A549 (cell line): ENCODE results near the gene SDHAF2. TPM values are rescaled to one million over a fixed set of nuclear protein-coding genes. Genes with fewer than 3 reads are reported as not detected.
A peak's percentile ranks its signal among the peaks of the same experiment; 100 is the strongest.

Experiments used
- ATAC-seq, 2 experiments: fragments of 200-7000 bp in 1 of 2; fragments of >200 bp in 1 of 2; cut with Nextera tagmentation in 1 of 2; cut with Tn5 transposase in 1 of 2; 3 replicates each; pipeline versions ENCODE4 v1.8.0 to v1.9.1; 2018 to 2020; ENCODE audit warnings: mild to moderate bottlenecking in 1 of 2, moderate library complexity in 1 of 2
- CTCF ChIA-PET: fragments of 300-600 bp; sonication (Branson Sonifier 250); formaldehyde crosslinking; extraction: SDS; loops from one replicate; lab custom pipeline; 2021; ENCODE audit warnings: antibody characterized with exemption, inconsistent platforms; lab: Yijun Ruan, JAX
- POLR2A ChIA-PET: fragments of 350-600 bp; formaldehyde crosslinking; extraction: SDS; loops from one replicate; lab custom pipeline; 2021; ENCODE audit warnings: antibody characterized with exemption, inconsistent platforms; lab: Yijun Ruan, JAX
- DNase-seq, 2 experiments: peaks; one replicate each; pipeline versions ENCODE4 v3.0.0 to v3.0.0-alpha.2; 2011 to 2016; ENCODE audit warnings: low read depth in 1 of 2, low spot score in 1 of 2
- FAIRE-seq: peaks from 2 replicates; lab custom pipeline; 2011; peaks lifted over from hg19 to GRCh38; lab: Jason Lieb, UNC
- H3K27ac ChIP-seq, 2 experiments: fragments of >200 bp; sonication (Bioruptor Twin); formaldehyde crosslinking; 3 replicates each; pipeline ENCODE4 v1.5.1; 2016 to 2017
- H3K4me1 ChIP-seq: fragments of >200 bp; sonication (Bioruptor Twin); formaldehyde crosslinking; 3 replicates; pipeline ENCODE4 v1.6.1; 2016
- H3K4me2 ChIP-seq: fragments of >200 bp; sonication (Bioruptor Twin); formaldehyde crosslinking; 3 replicates; pipeline ENCODE4 v1.6.1; 2016
- H3K4me3 ChIP-seq: fragments of >200 bp; sonication (Bioruptor Twin); formaldehyde crosslinking; 3 replicates; pipeline ENCODE4 v1.5.1; 2016
- H3K9me3 ChIP-seq: fragments of >200 bp; sonication (Bioruptor Twin); formaldehyde crosslinking; 3 replicates; pipeline ENCODE4 v1.6.1; 2016
- CHD4 ChIP-seq: fragments of 200-600 bp; sonication (generic); IDR thresholded peaks from 2 replicates; pipeline ENCODE4 v1.6.1; 2016; ENCODE audit warnings: antibody characterized with exemption, mild to moderate bottlenecking, borderline replicate concordance
- EHMT2 ChIP-seq: fragments of 200-600 bp; sonication (generic); IDR thresholded peaks from 2 replicates; pipeline ENCODE4 v1.6.1; 2016; ENCODE audit warnings: antibody characterized with exemption, low read depth, mild to moderate bottlenecking, moderate library complexity
- EP300 ChIP-seq, 2 experiments: fragments of >200 bp; sonication (Bioruptor Twin); formaldehyde crosslinking; IDR thresholded peaks; 2 replicates in 1 of 2; 3 replicates in 1 of 2; pipeline ENCODE4 v1.6.1; 2016 to 2017
- ESRRA ChIP-seq: fragments of 150-350 bp; IDR thresholded peaks from 2 replicates; pipeline ENCODE4 v1.6.1; 2014; ENCODE audit warnings: mild to moderate bottlenecking, low read length, borderline replicate concordance
- FOSL2 ChIP-seq, 2 experiments: fragments of 450-650 bp in 1 of 2; fragments of >200 bp in 1 of 2; sonication (Bioruptor Twin) in 1 of 2; formaldehyde crosslinking; IDR thresholded peaks; 2 replicates each; pipeline versions ENCODE4 v1.5.0 to v1.6.1; 2016 to 2020; ENCODE audit warnings: mild to moderate bottlenecking in 1 of 2, moderate library complexity in 1 of 2
- HOXA7 ChIP-seq: fragments of 250-450 bp; sonication (Bioruptor Pico); IDR thresholded peaks from 2 replicates; pipeline ENCODE4 v1.5.0; 2020; ENCODE audit warnings: mild to moderate bottlenecking, moderate library complexity
- HOXB13 ChIP-seq: fragments of 250-450 bp; sonication (Bioruptor Pico); IDR thresholded peaks from 2 replicates; pipeline ENCODE4 v1.5.0; 2020; ENCODE audit warnings: low read depth, mild to moderate bottlenecking, moderate library complexity
- JUNB ChIP-seq: fragments of >200 bp; sonication (Bioruptor Twin); formaldehyde crosslinking; IDR thresholded peaks from 2 replicates; pipeline ENCODE4 v1.6.1; 2016
- KDM5A ChIP-seq: fragments of 200-600 bp; sonication (generic); IDR thresholded peaks from 2 replicates; pipeline ENCODE4 v1.6.1; 2016; ENCODE audit warnings: antibody characterized with exemption, mild to moderate bottlenecking
- MAFK ChIP-seq: fragments of 450-650 bp; IDR thresholded peaks from 2 replicates; pipeline ENCODE4 v1.6.1; 2014; ENCODE audit not compliant: partially characterized antibody
- MAZ ChIP-seq: fragments of 150-350 bp; IDR thresholded peaks from 2 replicates; pipeline ENCODE4 v1.6.1; 2014; ENCODE audit warnings: antibody characterized with exemption, low read depth, low read length, borderline replicate concordance
- RAD21 ChIP-seq, 2 experiments: fragments of >200 bp in 1 of 2; sonication (Bioruptor Twin) in 1 of 2; formaldehyde crosslinking in 1 of 2; IDR thresholded peaks in 1 of 2; conservative IDR thresholded peaks in 1 of 2; 2 replicates in 1 of 2; 3 replicates in 1 of 2; pipeline ENCODE4 v1.6.1; 2012 to 2018; ENCODE audit warnings: inconsistent platforms in 1 of 2
- RARB ChIP-seq: fragments of 250-450 bp; sonication (Bioruptor Pico); IDR thresholded peaks from 2 replicates; pipeline ENCODE4 v1.8.0; 2021; ENCODE audit warnings: mild to moderate bottlenecking, moderate library complexity
- RCOR1 ChIP-seq: fragments of 150-350 bp; IDR thresholded peaks from 2 replicates; pipeline ENCODE4 v1.6.1; 2014; ENCODE audit warnings: antibody characterized with exemption, low read length, low read depth
- SMC3 ChIP-seq: fragments of >200 bp; sonication (Bioruptor Twin); formaldehyde crosslinking; IDR thresholded peaks from 3 replicates; pipeline ENCODE4 v1.6.1; 2018; ENCODE audit warnings: inconsistent platforms
- ZC3H11A ChIP-seq: fragments of 450-650 bp; IDR thresholded peaks from 2 replicates; pipeline ENCODE4 v1.6.1; 2014; ENCODE audit warnings: antibody characterized with exemption, mild to moderate bottlenecking
- WGBS: methylation state at CpG from one replicate; pipeline ENCODE4 v1.1.6; 2017; ENCODE audit errors: missing lambda C conversion rate; 5-methylcytosine and 5-hydroxymethylcytosine counted together
- polyA plus RNA-seq, 4 experiments: library from polyadenylated mRNA; depleted of rRNA in 3 of 4; stranded (reverse); fragments of >200 nt; fragmentation: RNase III in 1 of 4; extraction: RNeasy Plus Mini Kit Qiagen cat#74134 plus additional on column Dnase treatment in 1 of 4; gene quantifications; 2 replicates in 3 of 4; 3 replicates in 1 of 4; pipeline ENCODE4 v1.2.3, GENCODE V29; 2011 to 2017
- TF ChIP-seq, protein P1 (sequence below): fragments of >200 bp; sonication (Bioruptor Twin); formaldehyde crosslinking; IDR thresholded peaks from 3 replicates; pipeline ENCODE4 v1.5.1; 2016
- TF ChIP-seq, protein P2 (sequence below): IDR thresholded peaks from 2 replicates; pipeline ENCODE4 v1.6.1; 2012
- TF ChIP-seq, protein P3 (sequence below): fragments of 250-450 bp; sonication (Bioruptor Pico); IDR thresholded peaks from 2 replicates; pipeline ENCODE4 v1.5.0; 2021; ENCODE audit warnings: mild to moderate bottlenecking, moderate library complexity, borderline replicate concordance
- TF ChIP-seq, protein P4 (sequence below): IDR thresholded peaks from 2 replicates; pipeline ENCODE4 v1.6.1; 2012; ENCODE audit warnings: low read depth, borderline replicate concordance

Gene SDHAF2
- polyA plus RNA-seq, 2 of the 4 experiments (the other 2 are of a cell fraction): 44.4 to 76.4 TPM

DNA sequence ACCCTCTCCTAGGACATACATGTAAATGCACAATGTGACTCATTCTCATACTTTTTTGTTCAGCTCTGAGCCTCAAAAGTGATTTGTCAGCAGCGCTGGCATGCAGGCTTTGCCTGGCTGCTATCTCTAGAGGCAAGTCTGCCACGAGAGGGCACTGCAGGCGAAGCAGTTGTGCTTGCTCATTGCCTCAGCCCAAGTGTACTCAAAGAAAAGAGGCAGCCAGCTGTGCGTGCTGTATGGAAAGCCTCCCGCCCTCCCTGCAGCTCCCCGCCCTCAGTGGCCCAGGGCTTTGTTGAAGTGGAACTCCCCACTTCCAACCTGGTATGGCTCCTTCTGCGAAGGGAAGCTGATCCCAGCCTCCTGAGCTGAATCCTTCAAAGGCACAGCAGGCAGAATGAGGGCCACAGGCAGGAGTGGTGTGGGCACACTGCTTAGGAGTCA is 16.3 kb downstream of the SDHAF2 start:
- FAIRE-seq (no peak), ATAC-seq (peak; percentile 98 to 99), DNase-seq (peak; percentile 90)
- Histone ChIP-seq H3K4me1 (peaks cover 12% of the 10 kb centered on the region), H3K4me3 (no peak overlapping the region), H3K4me2 (peak overlapping the region; percentile 40), H3K27ac (peak overlapping the region; percentile 44 to 79; a peak in 5 of 6 replicates), H3K9me3 (no peaks in the 10 kb centered on the region)
- POLR2A ChIA-PET: interaction anchor here (0.6 to 3.3 kb wide), 6 partner anchors 11 to 63 kb away, joined by 3 to 21 read pairs (median 4); partner anchors contain the start of genes CPSF7, LRRC10B and SDHAF2
- CTCF ChIA-PET: interaction anchor here (0.6 to 10.4 kb wide), 56 partner anchors 11 to 602 kb away, joined by 3 to 164 read pairs (median 4); partner anchors contain the start of genes CPSF7, LRRC10B and SDHAF2
- TF ChIP-seq FOSL2 (IDR thresholded peaks at IDR 0.05): peak; percentile 24; the same call in 1 of the 2 replicates
- peak; percentile 59 for TF ChIP-seq FOSL2 (CRISPR knock-in tag; IDR thresholded peaks at IDR 0.05)
- peak; percentile 61 for TF ChIP-seq SMC3
- TF ChIP-seq, protein P1, sequence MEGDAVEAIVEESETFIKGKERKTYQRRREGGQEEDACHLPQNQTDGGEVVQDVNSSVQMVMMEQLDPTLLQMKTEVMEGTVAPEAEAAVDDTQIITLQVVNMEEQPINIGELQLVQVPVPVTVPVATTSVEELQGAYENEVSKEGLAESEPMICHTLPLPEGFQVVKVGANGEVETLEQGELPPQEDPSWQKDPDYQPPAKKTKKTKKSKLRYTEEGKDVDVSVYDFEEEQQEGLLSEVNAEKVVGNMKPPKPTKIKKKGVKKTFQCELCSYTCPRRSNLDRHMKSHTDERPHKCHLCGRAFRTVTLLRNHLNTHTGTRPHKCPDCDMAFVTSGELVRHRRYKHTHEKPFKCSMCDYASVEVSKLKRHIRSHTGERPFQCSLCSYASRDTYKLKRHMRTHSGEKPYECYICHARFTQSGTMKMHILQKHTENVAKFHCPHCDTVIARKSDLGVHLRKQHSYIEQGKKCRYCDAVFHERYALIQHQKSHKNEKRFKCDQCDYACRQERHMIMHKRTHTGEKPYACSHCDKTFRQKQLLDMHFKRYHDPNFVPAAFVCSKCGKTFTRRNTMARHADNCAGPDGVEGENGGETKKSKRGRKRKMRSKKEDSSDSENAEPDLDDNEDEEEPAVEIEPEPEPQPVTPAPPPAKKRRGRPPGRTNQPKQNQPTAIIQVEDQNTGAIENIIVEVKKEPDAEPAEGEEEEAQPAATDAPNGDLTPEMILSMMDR: peak; percentile 91
- no peak for TF ChIP-seq RARB (CRISPR knock-in tag)
- TF ChIP-seq ZC3H11A: no peak
- TF ChIP-seq RCOR1: no peak
- peak; percentile 71 to 77 for TF ChIP-seq RAD21 (conservative IDR thresholded peaks at IDR 0.05 in 1 of 2, IDR thresholded peaks at IDR 0.05 in 1 of 2)
- TF ChIP-seq, protein P2, sequence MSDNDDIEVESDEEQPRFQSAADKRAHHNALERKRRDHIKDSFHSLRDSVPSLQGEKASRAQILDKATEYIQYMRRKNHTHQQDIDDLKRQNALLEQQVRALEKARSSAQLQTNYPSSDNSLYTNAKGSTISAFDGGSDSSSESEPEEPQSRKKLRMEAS: peak; percentile 65; the same call in 1 of the 2 replicates
- peak; percentile 99 for TF ChIP-seq MAFK
- WGBS: 5% methylated on average over 6 of the region's 7 CpGs

DNA sequence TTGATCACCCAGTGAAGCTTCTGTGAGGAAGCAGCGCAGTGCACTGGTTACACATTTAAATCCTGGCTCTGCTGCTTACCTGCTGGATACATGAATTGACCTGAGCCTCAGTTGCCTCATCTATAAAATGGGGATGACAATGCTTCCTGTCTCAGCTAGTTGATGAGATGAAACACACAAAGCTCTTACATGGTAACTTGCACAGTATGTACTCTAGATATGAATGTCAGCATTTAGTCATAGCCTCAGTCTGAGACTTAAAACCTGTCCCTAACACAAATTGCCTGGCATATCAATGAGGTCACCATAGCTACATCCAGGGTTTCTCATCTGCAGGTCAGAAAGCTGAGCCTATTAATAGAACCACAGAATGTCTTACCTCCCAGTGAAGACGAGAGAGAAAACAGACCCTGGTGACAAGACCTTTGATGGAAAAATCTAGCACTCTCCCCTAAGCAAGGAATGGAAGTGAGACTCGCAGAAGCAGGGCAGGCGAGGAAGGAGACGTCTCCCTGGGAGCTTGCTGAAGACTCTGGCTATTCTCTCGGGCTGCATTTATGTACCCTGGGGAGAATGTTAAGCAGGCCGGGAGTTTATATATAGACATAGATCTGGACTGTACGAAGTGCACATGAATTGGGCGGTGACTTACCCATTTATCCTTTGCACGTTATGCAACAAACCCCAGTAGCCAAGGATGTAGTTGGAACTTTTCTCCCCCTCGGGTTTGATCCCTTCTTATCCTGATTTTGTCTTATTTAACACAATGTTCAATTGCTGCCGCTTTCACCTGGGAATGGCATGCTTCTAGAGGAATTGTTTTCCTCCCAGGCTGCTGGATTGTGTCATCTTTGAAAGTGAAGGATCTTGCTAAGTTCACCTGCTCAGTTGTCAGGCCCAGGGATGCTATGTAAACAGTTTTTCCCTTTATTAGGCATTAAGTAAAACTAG is 18.0 kb downstream of the SDHAF2 start:
- no peak overlapping the region for H3K4me3 ChIP-seq
- TF ChIP-seq RARB (CRISPR knock-in tag): no peak
- H3K4me1 ChIP-seq: peaks cover 12% of the 10 kb centered on the region
- H3K9me3 ChIP-seq: no peaks in the 10 kb centered on the region
- 80% methylated on average over 12 of the region's 12 CpGs for WGBS
- POLR2A ChIA-PET: interaction anchor here (2.1 to 3.3 kb wide), 2 partner anchors 10 to 18 kb away, joined by 6 to 21 read pairs; partner anchors contain the start of genes CPSF7 and SDHAF2
- DNase-seq (no peak), FAIRE-seq (no peak), ATAC-seq (no peak)
- no peak overlapping the region for H3K27ac ChIP-seq
- H3K4me2 ChIP-seq: no peak overlapping the region
- CTCF ChIA-PET: interaction anchor here (0.8 to 10.4 kb wide), 16 partner anchors 10 to 247 kb away, joined by 3 to 164 read pairs (median 18); partner anchors contain the start of genes CPSF7 and SDHAF2

DNA sequence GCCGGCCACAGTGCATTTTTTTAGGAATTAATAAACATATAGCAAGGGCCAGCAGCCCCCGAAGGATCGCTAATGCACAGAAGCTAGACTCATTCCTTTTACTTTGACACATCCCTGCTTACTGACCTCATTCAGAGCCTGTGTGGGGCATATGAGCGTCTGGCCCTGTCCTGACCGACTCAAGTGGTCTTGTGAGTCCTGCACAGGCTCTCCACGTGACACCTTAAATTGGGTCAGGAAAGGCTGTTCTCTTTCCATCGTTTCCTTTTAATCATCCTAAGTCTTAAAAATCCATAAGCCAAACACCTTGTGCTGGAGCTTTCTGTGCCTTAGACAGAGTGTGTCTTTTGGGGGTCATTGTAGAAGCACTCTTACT is 18.6 kb downstream of the SDHAF2 start:
- Histone ChIP-seq H3K27ac (no peak overlapping the region), H3K4me2 (no peak overlapping the region), H3K4me1 (peaks cover 12% of the 10 kb centered on the region), H3K4me3 (no peak overlapping the region), H3K9me3 (no peaks in the 10 kb centered on the region)
- ChIA-PET CTCF (interaction anchor here (3.0 to 10.4 kb wide), 7 partner anchors 9 to 189 kb away, joined by 17 to 164 read pairs (median 55); partner anchors contain the start of genes CPSF7 and SDHAF2), POLR2A (interaction anchor here (1.6 kb wide), 1 partner anchor 19 kb away, joined by 5 read pairs; the partner anchor contains the start of genes CPSF7 and SDHAF2)
- FAIRE-seq: no peak
- no peak for ATAC-seq
- no peak for DNase-seq
- 83% methylated on average over 7 of the region's 7 CpGs for WGBS
- no peak for TF ChIP-seq ESRRA
- TF ChIP-seq KDM5A: no peak
- no peak for TF ChIP-seq JUNB
- no peak for TF ChIP-seq MAZ
- no peak for TF ChIP-seq SMC3
- no peak for TF ChIP-seq HOXA7 (CRISPR knock-in tag)
- TF ChIP-seq HOXB13 (CRISPR knock-in tag): no peak
- no peak for TF ChIP-seq EHMT2
- no peak for TF ChIP-seq EP300 (IDR thresholded peaks at IDR 0.05)
- TF ChIP-seq, protein P3, sequence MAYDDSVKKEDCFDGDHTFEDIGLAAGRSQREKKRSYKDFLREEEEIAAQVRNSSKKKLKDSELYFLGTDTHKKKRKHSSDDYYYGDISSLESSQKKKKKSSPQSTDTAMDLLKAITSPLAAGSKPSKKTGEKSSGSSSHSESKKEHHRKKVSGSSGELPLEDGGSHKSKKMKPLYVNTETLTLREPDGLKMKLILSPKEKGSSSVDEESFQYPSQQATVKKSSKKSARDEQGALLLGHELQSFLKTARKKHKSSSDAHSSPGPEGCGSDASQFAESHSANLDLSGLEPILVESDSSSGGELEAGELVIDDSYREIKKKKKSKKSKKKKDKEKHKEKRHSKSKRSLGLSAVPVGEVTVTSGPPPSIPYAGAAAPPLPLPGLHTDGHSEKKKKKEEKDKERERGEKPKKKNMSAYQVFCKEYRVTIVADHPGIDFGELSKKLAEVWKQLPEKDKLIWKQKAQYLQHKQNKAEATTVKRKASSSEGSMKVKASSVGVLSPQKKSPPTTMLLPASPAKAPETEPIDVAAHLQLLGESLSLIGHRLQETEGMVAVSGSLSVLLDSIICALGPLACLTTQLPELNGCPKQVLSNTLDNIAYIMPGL: no peak
- no peak for TF ChIP-seq CHD4
- no peak for TF ChIP-seq RARB (CRISPR knock-in tag)
- TF ChIP-seq, protein P4, sequence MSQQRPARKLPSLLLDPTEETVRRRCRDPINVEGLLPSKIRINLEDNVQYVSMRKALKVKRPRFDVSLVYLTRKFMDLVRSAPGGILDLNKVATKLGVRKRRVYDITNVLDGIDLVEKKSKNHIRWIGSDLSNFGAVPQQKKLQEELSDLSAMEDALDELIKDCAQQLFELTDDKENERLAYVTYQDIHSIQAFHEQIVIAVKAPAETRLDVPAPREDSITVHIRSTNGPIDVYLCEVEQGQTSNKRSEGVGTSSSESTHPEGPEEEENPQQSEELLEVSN: no peak
